Natural killer cell (primary cell): ENCODE results near the gene UBXN11. TPM values are rescaled to one million over a fixed set of nuclear protein-coding genes. Genes with fewer than 3 reads are reported as not detected.

Experiments
- ATAC-seq, 3 donors: fragments of 150-1000 bp in 2 of 3; fragments of 200-7000 bp in 1 of 3; cut with Tn5 transposase; 1 replicate in 1 of 3; 2 replicates in 2 of 3; pipeline ENCODE4 v1.10.0; 2021; ENCODE audit warnings: mild to moderate bottlenecking in 2 of 3, moderate library complexity in 2 of 3
- DNase-seq, 2 donors: peaks; one replicate each; pipeline versions ENCODE4 v3.0.0 to v3.0.0-alpha.2; 2013 to 2021; ENCODE audit warnings: mixed read lengths in 1 of 2
- H3K27ac ChIP-seq: one replicate; pipeline ENCODE4 v1.5.1; 2013; ENCODE audit warnings: mild to moderate bottlenecking, low read length
- H3K27me3 ChIP-seq: one replicate; pipeline ENCODE4 v1.6.1; 2013; ENCODE audit warnings: low read length; ENCODE audit not compliant: control insufficient read depth, insufficient read depth
- H3K36me3 ChIP-seq: one replicate; pipeline ENCODE4 v1.6.1; 2013; ENCODE audit warnings: low read length; ENCODE audit not compliant: control insufficient read depth, insufficient read depth
- H3K4me1 ChIP-seq: one replicate; pipeline ENCODE4 v1.6.1; 2013; ENCODE audit warnings: low read length; ENCODE audit not compliant: control insufficient read depth, insufficient read depth
- H3K4me3 ChIP-seq: one replicate; pipeline ENCODE4 v1.5.1; 2013; ENCODE audit warnings: low read length
- H3K9me3 ChIP-seq: one replicate; pipeline ENCODE4 v1.6.1; 2013; ENCODE audit warnings: low read length; ENCODE audit not compliant: control insufficient read depth, insufficient read depth
- H3K27ac Mint-ChIP-seq, 2 donors: one replicate each; pipeline ENCODE4 v1.8.0; 2022; ENCODE audit warnings: mild to moderate bottlenecking in 2 of 2, mixed read lengths in 2 of 2, moderate library complexity in 1 of 2
- H3K27me3 Mint-ChIP-seq, 2 donors: one replicate each; pipeline ENCODE4 v1.8.0; 2022; ENCODE audit warnings: low read depth in 2 of 2, mixed read lengths in 2 of 2
- H3K36me3 Mint-ChIP-seq: one replicate; pipeline ENCODE4 v1.8.0; 2022; ENCODE audit warnings: mixed read lengths
- H3K4me1 Mint-ChIP-seq, 2 donors: one replicate each; pipeline ENCODE4 v1.8.0; 2022; ENCODE audit warnings: mixed read lengths in 2 of 2
- H3K4me3 Mint-ChIP-seq: one replicate; pipeline ENCODE4 v1.8.0; 2022; ENCODE audit warnings: mild to moderate bottlenecking, moderate library complexity, mixed read lengths
- H3K9me3 Mint-ChIP-seq, 2 donors: one replicate each; pipeline ENCODE4 v1.8.0; 2022; ENCODE audit warnings: mixed read lengths in 2 of 2
- CTCF ChIP-seq: fragments of 200-600 bp; IDR thresholded peaks from one replicate; pipeline ENCODE4 v1.8.0; 2022; ENCODE audit warnings: antibody characterized with exemption
- WGBS: methylation state at CpG from one replicate; pipeline ENCODE4 v1.1.7; 2013; ENCODE audit warnings: missing lambda C conversion rate; ENCODE audit not compliant: insufficient coverage; 5-methylcytosine and 5-hydroxymethylcytosine counted together
- intact Hi-C: fragments of 100-400 bp; cut with micrococcal nuclease; formaldehyde crosslinking; loops from one replicate; pipeline ENCODE4 v1.14.2; 2022
- total RNA-seq, 4 donors: library from RNA; stranded (reverse); fragments of 120-200 nt in 1 of 4; gene quantifications; one replicate each; pipeline versions ENCODE4 v1.2.3 to v1.2.4, GENCODE V29; 2013 to 2022

Gene UBXN11
- total RNA-seq, 3 donors from 2014 or later (not counting 1 experiment from before 2014, with no cell fraction given) = 22.7 to 32.0 (median 31.7) TPM

- Histone ChIP-seq H3K27ac (peak overlapping the region; percentile 92), H3K4me1 (peaks cover 60% of the 10 kb centered on the region), H3K27me3 (no peaks in the 10 kb centered on the region), H3K36me3 (peaks cover 2% of the 10 kb centered on the region), H3K4me3 (no peak overlapping the region), H3K9me3 (no peaks in the 10 kb centered on the region)
- H3K27me3 Mint-ChIP-seq = no peaks in the 10 kb centered on the region
- ATAC-seq (no peak), DNase-seq (no peak)
- H3K36me3 Mint-ChIP-seq = no peaks in the 10 kb centered on the region
- intact Hi-C loops = no loop called here
- no peak for TF ChIP-seq CTCF
- peak overlapping the region; percentile 13 for H3K4me3 Mint-ChIP-seq
- peak overlapping the region in 1 of 2 donors; percentile 57 for H3K27ac Mint-ChIP-seq
- H3K4me1 Mint-ChIP-seq = peaks cover 34 to 50% of the 10 kb centered on the region in 2 donors
- 91% methylated on average over 4 of the region's 4 CpGs for WGBS
- H3K9me3 Mint-ChIP-seq = no peaks in the 10 kb centered on the region
Measured at GRCh38 chr1:26291939-26292338, 14.5 kb downstream of the UBXN11 start.

DNA sequence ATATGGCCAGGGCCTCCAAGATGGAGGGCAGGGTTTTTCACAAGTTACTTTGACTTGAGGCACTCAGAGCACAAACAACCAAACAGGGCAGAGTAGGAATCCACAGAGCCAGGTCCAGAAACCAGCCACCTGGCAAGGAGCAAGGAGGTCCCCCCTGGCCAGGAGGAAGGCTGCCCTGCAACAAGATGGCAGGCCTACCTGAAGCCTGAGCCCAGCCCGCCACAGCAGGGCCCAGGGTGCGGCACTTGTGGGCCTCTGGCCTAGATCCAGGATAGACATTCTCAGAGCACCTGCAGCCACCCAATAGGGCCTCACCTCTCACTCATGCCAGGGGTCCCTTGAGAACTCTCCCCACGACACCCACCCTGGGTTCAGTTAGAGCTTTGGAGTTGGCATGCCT lies 15.0 kb downstream of the UBXN11 start:
- DNase-seq (no peak), ATAC-seq (no peak)
- no peaks in the 10 kb centered on the region for H3K27me3 Mint-ChIP-seq
- Histone ChIP-seq H3K27me3 (no peaks in the 10 kb centered on the region), H3K4me1 (peaks cover 65% of the 10 kb centered on the region), H3K36me3 (peaks cover under 1% of the 10 kb centered on the region), H3K27ac (peak overlapping the region; percentile 92), H3K4me3 (no peak overlapping the region), H3K9me3 (no peaks in the 10 kb centered on the region)
- H3K27ac Mint-ChIP-seq = peak overlapping the region in 1 of 2 donors; percentile 86
- no peak overlapping the region for H3K4me3 Mint-ChIP-seq
- H3K36me3 Mint-ChIP-seq = no peaks in the 10 kb centered on the region
- intact Hi-C loops = no loop called here
- WGBS = 89% methylated on average over 3 of the region's 3 CpGs
- H3K9me3 Mint-ChIP-seq = no peaks in the 10 kb centered on the region
- TF ChIP-seq CTCF = no peak
- peaks cover 37 to 55% of the 10 kb centered on the region in 2 donors for H3K4me1 Mint-ChIP-seq

DNA sequence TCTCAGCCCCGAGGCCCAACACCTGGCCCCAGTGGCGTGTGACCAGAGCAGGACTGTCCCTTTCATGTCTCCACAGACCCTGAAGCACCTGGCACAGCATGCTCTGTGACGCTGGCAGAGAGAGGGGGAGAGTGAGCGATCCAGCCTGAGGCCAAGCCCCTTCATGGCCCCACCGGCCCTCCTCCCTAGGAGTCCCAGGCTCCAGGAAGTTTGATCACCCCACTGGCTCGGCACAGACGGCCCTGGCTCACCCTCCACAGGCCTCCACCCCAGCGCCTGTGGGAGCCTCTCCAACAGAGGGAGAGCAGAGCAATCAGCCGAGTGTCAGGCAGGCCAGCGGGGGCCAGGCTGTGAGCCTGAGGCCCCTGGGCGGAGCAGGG lies 15.6 kb downstream of the UBXN11 start:
- Histone ChIP-seq H3K4me1 (peaks cover 70% of the 10 kb centered on the region), H3K27ac (peak overlapping the region; percentile 92), H3K27me3 (no peaks in the 10 kb centered on the region), H3K9me3 (no peaks in the 10 kb centered on the region), H3K4me3 (no peak overlapping the region), H3K36me3 (no peaks in the 10 kb centered on the region)
- 61% methylated on average over 11 of the region's 11 CpGs for WGBS
- H3K9me3 Mint-ChIP-seq = no peaks in the 10 kb centered on the region
- TF ChIP-seq CTCF = no peak
- DNase-seq (no peak), ATAC-seq (no peak)
- H3K4me3 Mint-ChIP-seq = no peak overlapping the region
- no peaks in the 10 kb centered on the region for H3K27me3 Mint-ChIP-seq
- intact Hi-C loops = no loop called here
- peaks cover 37 to 60% of the 10 kb centered on the region in 2 donors for H3K4me1 Mint-ChIP-seq
- no peaks in the 10 kb centered on the region for H3K36me3 Mint-ChIP-seq
- peak overlapping the region; percentile 86 to 96 for H3K27ac Mint-ChIP-seq
